GM19351 (cell line): ENCODE measurements around the gene CACNG5.

Experiments
- ATAC-seq: cut with Tn5 transposase; IDR thresholded peaks from one replicate; pipeline ENCODE4 v1.9.1; 2021; ENCODE audit warnings: mild to moderate bottlenecking, moderate library complexity; ENCODE audit not compliant: unreplicated experiment

The CACNG5 gene

DNA sequence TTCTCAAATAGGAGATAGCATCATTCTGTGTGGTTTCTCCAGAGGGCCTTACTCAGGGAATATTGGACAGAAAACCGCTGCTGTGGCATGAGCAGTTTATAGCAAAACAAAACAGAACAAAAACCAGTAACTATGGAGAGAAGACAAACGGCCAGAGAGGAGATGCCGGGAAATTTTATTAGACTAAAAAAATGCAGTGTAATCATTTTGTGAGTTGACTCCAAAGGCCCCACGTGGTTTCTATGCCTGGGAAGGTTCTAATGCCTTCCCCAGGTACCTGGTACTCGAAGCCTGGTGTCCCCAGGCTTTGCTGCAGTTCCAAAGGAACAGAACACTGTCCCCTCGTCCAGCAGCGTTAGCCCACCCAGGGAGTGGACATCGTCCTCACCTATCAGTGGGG, 12.9 kb upstream of the CACNG5 start:
- ATAC-seq = no peak

DNA sequence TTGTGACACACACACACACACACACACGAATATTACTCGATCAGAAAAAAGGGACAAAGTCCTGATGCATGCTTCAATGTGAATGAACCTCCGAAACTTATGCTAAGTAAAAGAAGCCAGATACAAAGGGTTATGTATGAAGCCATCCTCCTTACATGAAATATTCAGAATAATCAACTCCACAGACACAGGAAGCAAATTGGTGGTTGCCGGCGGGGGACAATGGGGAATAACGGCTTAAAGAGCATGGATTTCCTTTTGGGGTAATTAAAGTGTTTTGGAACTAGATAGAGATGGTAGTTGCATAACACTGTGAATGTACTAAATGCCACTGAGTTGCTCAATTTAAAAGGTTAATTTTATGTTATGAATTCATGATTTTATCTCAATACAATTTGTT, 8.1 kb upstream of the CACNG5 start:
- no peak for ATAC-seq

DNA sequence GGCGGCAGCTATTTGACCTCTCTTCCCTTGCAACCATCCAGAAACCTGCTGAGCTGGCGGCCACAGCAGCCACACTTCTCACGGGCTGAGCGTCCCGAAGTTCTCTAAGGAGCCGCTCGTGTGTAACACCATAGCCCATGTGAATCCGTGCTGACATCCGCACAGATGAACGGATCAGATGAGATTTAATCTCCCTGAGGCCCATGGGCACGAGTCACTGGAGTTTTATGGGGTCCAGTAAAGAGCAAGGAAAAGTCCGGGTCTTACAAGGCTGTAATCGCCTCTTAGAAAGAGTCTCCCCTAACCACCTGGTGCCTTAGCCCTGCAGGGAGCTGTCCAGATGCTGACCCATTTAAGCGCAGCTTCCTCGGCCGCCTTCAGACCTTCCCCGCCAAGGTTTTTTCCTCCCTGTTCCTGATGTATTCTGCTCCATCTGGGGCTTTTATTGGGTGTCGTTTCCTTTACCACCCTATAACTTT, 5.5 kb upstream of the CACNG5 start:
- ATAC-seq = no peak

DNA sequence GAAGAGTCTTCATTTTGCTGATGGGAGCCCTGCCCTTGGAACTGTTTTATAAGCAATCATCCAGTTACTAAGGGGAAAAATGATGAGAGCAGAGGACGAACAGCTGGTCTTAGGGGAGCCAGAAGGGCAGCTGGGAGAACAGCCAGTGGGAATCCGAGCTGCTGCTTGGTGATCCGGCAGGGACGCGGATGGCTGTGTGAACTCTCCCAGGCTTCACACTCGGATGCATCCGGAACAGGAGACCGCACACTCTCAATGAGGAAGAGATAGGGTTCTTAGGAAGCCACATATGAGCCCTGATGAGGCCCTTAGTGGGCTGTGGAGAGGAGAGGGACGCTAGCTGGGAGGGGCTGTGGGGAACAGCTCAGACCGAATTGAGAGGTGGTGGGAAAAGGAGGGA, 5.0 kb upstream of the CACNG5 start:
- ATAC-seq = no peak

DNA sequence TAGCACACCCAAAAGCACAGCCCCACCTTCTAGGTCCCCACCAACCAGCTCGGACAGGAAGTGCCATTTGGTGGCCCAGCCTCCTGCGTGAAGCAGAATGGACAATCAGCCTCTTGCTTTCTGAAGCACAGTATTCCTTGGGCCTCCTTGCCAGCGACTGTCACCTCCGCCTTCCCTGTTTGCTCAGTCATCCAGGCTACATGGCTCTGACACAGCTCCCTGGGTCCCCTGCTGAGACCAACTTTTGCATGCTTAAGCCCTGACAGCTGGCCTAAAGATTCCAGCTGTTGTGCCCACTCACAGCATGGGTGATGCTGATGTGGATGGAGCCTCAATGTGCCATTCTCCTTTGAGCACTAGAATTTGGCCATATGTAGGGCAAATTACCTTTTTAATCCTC, 4.5 kb upstream of the CACNG5 start:
- no peak for ATAC-seq

DNA sequence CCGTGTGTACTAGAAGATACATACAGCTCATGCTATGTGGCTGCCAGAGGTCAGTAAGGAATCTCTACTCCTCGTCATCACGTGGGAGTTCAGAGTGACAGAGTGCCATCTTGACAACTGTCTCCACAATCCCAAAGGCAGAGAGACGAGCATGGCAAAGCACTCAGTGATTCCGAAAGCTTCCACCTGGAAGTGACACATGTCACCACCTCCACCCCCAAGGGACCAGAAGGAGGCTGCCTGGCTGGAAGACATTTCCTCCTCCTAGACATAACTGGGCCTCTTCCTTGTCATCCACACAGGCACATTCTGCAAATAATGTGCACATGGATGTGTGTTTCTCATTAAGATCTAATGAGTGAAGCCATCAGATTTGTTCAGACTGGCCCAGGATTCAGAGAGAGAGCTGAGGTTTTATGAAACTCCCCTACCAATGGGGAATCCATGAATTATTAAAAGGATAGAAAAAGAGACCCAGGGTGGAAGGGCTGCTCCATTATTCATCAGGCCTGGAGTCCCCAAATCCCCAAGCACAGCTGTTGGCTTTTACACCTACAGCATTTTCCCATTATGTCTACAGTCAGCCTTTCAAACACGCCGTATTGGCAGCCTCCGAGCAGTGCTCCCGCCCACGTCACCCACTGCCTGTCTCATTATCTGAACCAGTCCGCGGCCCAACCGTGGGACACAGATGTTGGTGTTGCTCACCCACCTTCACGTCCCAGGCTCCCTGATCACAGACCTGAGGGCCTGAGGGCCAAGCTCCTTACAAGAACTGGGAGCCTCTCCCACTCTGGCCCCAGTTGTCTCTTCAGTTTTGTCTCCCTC, 3.3 kb upstream of the CACNG5 start:
- ATAC-seq = no peak

DNA sequence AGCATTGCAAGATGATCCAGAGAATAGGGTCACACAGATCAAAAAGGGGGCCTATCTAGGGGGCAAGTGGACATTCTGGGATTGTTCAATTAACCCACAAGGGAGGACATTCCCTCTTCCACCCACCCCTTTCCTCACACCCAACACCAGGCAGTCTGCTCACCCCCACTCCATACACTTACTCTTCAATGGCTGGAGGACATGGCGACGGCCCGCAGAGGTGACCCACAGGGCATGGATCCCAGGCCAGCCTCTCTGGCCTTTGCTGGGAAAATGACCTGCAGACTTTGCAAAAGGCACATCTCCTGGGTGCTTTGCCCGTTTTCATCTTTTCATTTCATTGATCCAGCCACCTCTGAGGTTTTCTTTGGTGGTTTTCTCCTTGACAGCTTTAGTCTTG, 1.7 kb upstream of the CACNG5 start:
- ATAC-seq = no peak

DNA sequence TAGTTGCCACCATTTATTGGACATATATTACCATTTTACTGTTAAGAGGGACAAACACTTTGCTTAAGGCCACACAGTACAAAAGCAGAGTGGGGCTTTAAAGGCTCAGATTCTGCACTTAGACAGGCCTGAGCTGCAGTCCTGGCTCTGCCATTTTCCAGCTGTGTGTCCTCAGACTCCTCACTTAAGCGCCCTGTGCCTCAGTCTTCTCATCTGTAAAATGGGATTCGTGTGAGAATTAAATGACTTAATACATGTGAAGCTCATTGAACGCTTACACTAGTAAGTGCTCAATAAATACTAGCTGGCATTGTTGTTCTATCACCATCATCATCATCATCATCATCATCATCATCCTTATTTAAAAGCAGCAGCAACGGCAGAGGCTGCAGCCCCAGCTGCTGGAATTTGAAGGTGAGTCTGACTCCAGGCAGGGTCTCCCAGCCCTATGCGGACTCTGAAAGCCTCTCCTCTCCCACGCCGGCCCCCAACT, 445 bp upstream of the CACNG5 start:
- no peak for ATAC-seq

DNA sequence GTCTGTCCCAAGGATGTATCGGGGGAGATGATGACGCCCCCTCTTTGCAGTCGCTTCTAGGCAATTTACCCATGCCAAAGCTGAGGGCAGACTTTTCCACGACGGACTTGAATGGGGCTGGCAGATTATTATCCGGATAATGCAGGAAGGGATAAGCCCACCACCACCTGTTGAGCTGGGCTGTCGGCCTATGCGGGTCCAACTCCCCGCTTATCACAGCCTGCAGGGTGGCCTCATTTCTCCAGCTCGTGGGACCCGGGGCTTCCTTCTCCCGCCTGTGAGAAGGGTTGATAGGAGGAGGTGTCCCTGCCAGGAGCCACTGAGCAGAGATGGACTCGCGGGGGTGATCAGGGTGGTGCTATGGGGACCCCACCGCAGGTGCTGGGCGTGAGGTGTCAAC, 559 bp downstream of the CACNG5 start:
- ATAC-seq = no peak

DNA sequence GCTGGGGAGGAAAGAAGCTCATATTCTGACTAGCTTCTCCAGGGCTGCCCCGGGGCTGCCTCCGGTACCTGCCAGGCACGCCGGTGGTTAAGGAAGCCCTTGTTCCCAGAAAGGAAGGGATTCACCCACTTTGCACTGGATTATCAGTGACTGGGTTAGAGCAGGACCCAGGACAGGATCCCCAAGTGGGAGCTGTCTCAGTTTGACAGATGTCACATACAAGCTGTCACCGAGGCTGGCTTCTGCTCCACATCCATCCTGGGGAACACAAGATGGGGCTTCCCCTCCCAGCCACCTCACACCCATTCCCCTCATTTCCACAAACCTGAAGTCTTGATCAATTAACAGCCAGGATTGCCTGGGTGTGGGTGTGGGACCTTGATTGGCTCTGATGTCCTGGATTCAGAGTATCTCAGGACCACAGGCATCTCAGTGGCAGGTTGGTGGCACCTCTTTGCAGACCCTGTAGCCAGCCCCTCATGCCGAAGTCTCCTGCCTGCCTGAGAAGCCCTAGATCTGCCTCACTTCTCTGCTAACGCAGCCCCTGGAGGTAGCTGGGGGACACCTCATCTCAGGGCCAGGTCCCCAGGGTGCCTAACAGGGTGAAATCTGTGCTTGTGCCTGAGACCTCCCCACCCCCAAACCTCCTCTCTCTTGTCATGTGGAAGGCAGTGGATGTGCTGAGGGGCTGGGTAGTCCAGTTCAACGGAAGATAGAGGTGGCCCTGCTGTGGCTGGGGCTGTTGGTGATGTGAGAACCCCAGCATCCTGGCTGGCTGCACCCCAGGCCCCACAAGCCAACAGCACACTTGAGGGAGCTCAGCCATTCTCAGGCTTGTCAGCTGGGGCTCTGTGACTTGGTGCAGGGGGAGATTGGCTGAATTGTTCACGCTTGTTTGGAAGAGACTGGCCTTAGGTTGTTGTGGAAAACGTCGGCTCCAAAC, 1.4 kb downstream of the CACNG5 start:
- no peak for ATAC-seq

DNA sequence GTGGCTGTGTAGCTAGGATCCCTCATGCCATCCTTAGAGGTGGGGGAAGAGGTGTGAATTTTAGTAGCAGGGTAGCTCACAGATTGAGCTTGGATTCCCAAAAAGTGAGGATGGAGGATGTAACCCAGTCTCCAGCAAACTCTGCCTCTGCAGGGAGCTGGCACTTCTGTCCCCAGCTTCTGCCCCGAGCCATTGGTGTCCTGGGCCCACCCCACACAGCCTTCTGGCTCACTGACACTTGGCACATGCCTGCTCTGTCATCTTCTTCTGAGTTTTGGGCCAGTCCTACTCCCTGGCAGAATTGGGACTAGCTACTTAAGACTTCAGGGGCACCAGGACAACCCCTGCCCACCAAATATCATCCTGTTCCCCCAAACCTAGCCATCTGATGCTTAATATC, 2.3 kb downstream of the CACNG5 start:
- no peak for ATAC-seq

DNA sequence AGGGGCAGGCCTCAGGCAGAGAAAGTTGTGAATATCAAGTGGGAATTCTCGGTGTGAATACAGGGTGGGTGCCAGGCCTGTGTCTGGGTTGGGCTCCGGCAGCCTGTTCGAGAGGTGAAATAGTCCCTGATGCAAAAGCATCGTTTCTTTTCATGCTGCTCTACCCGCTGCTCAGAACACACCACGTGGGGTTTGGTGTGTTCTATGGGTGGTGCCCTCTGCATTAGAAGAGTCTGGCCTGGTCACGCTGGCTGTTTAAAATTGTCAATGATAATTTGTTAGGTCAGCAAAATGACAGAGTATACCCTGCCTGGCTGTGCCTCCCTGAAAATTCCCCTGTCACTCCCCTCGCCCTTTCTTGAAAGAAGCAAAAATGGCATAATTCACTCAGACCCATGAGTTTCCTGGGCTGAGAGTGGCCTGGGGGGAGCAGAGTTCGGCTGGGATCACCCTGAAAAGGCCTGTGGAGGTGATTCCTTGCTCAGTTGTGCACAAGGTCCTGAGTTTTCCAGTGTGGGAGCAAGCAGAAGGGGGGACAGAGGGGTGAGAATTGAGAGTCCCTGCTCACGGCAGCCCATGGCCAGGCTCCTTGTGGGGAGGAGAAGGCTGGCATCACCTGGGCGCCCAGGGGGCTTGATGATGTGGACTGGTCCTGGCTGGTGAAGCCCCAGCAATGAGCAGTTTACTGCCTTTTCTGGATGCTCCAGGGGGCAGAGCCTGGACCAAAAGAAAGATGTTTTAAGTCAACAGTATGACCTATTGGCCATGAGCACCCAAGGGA, 3.2 kb downstream of the CACNG5 start:
- no peak for ATAC-seq

DNA sequence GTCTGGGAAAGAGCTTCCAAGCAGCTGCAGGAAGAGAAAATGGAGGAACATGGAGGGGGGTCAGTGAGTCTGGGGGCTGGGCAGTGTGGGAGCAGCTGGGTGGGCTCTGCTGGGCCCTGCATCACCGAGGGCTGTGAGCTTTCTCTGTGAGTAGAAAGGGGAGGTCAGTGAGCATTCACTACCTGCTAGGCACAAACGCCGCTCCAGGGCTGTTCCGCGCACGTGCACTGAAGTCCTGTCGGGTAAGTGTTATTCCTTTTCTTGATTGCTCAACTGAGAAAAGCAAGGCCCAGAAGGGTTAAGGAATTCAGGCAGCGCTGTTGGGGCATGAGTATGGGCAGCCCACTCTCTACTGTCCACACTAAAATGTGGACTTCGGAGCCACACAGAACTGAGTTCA, 4.7 kb downstream of the CACNG5 start:
- ATAC-seq = no peak

DNA sequence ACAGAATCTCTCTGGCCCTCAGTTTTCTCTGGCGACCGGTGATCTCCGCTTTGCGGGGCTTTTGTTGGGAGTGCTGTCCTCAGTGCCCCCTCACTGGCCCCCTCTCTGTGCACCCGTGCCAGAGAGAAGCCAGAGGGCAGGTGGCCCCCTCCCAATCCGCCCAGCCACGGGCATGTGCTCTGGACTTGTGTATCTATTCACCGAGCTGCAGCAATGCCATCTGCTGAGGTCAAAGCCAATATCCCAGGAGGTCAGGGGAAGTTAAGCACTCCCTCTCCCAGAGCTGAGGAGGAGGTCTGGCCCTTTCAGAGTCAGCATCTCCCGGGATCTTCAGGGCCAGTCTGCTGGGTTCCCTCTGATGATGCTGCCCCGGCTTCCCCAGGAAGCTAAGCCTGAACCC, 5.1 kb downstream of the CACNG5 start:
- no peak for ATAC-seq

DNA sequence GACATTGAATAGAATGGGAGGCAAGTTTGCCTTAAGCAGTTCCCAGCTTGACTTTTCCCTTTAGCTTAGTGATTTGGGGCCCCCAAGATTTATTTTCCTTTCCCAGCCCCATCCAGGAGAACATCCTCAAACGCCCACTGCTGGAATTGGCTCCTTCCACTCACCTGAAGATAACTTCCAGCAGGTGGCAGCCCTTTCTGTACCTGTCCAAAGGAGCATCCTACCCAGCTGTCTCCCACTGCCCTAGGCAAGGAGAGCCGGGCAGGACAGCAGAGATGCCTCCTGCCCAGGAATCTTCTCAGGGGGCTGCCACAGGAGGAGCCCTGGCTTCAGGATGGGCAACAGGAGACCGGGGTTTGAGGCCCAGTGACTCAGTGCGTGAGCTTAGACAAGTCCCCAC, 6.4 kb downstream of the CACNG5 start:
- no peak for ATAC-seq

DNA sequence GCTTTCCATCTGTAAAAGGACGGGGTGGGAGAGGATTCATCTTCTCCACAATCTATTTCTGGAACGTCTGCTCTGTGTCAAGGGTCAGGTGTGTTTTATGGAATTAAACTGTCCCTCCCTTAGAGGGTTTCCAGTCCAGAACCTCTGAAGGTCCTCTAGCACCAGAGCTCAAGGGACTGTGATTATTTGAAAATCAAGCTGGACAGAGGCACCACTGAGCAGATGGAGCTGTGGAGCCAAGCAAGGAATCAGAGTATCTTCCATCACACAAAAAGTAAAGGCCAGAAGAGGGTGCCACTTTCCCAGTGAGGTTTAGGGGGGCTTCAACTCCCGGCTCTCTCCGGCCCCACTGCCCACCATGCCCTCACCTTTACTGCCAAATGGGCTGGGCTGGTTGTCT, 6.8 kb downstream of the CACNG5 start:
- no peak for ATAC-seq

DNA sequence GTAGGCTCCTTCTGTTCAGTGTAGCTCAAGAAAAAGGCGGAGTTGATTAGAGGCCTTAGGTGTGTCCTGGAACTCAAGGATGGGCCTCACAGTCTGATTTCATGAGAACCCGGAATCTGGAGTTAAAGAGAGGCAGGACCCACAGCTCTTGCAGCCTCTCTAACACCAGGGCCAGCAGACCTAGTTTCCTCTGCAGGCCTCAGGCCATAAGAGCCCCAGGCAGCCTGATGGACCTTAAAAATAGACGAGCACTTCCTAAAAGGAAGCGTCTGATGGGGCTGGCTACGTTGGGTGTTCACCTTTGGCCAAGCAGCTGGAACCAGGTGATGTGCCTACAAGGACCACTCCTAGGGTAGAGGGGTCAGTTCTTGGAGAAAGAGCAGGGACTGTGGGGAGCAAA, 7.6 kb downstream of the CACNG5 start:
- ATAC-seq = no peak

DNA sequence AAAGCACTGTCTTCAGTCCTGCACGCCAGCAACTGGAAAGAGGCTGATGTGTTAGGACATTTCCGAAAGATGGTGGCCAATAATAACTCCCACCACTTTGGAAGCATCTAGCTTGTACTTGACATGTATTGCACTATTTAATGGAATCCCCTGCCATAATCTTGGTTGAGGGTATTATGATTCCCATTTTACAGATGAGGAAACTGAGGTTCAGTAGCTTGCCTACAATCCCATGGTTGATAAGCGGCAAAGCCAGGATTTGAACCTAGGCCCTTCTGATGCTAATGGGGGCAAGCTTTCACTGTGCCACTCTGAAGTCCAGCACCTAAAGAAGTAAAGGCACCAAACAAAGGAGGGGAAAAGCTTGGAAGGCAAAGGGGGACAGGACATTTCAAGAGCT, 8.0 kb downstream of the CACNG5 start:
- no peak for ATAC-seq

DNA sequence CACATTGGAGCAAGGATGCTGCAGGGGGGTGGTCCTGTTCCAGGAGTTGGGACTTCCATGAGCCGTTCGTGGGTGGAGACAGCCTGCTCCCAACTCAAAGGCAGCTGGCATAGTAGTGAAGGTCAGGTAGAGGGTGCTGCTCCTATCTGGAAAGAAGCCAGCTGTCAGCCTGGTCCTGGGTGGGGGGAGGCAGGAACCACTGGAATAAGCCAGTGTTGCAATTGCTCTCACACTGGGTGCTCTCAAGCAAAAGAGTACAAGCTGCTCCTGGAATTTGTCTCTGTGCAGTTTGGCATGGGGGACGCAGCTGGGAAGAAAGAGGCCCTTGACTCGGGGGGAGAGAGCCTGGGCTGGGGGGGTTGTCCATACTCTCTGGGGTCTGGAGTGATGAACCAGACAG, 8.7 kb downstream of the CACNG5 start:
- ATAC-seq = no peak

DNA sequence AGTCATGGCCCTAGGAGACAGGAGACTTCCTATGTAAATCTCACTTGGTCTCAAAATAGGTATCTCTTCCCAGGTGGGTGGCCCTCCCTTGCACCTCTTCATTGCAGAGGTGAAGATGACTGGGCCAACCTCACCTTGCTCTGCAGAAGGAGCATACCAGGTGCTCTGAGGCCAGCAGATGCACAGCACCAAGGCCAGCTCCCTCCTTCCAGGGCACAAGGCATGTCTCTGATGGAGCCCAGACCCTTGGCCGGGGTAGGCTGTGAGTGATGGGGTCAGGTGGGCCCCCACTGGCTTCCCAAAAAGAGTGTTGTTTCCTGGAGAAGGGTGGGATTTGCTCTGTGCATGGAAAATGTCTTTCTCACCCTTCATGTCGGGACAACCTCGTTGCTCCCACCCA, 12.8 kb downstream of the CACNG5 start:
- no peak for ATAC-seq

DNA sequence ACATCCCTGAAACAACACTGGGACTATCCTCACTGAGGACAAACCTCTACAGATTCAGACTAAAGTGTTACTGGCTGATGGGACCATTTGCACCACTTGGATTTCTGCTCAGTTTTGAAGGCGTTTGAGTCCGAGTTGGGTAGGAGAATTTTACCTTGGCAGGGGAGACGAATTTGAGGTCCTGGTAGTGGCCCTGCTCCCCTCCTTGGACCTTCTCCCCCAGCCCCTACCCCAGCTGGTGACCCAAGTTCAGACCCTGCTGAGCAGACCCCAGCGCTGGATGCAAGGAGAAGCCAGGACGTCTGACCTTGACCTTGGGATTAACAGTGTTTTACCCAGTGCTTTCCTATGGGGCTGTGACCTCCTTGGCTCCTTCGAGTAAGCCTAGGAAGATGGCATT, 13.6 kb downstream of the CACNG5 start:
- no peak for ATAC-seq
